HepG2 (cell line): ENCODE measurements around the gene PCSK2. TPM values are rescaled to one million over a fixed set of nuclear protein-coding genes. Genes with fewer than 3 reads are reported as not detected.

Source experiments
- MAZ ChIP-seq, 2 experiments: sonication (generic) in 1 of 2; formaldehyde crosslinking in 1 of 2; IDR thresholded peaks; 2 replicates each; pipeline versions ENCODE4 v1.5.0 to v1.6.1; 2012 to 2020; ENCODE audit warnings: low read depth in 2 of 2, mild to moderate bottlenecking in 2 of 2, borderline replicate concordance in 1 of 2, improper control_type of control experiment in 1 of 2, low read length in 1 of 2, missing genetic modification reagents in 1 of 2, moderate library complexity in 1 of 2
- MTA3 ChIP-seq: sonication (generic); formaldehyde crosslinking; IDR thresholded peaks from 2 replicates; pipeline ENCODE4 v1.4.0; 2020; ENCODE audit warnings: missing genetic modification reagents
- PAF1 ChIP-seq: IDR thresholded peaks from 2 replicates; pipeline ENCODE4 v1.6.1; 2016; ENCODE audit warnings: missing genetic modification reagents, missing compliant biosample characterization
- PHF20 ChIP-seq: sonication (generic); formaldehyde crosslinking; IDR thresholded peaks from 2 replicates; pipeline ENCODE4 v1.5.0; 2020; ENCODE audit warnings: mild to moderate bottlenecking, missing genetic modification reagents
- SMAD1 ChIP-seq: sonication (generic); formaldehyde crosslinking; IDR thresholded peaks from 2 replicates; pipeline ENCODE4 v1.4.0; 2020; ENCODE audit warnings: missing genetic modification reagents, low read depth, mild to moderate bottlenecking, borderline replicate concordance
- ZNF205 ChIP-seq: IDR thresholded peaks from 2 replicates; pipeline ENCODE4 v1.6.1; 2018; ENCODE audit warnings: missing biosample characterization, missing genetic modification reagents
- ZNF263 ChIP-seq: sonication (generic); formaldehyde crosslinking; IDR thresholded peaks from 2 replicates; pipeline ENCODE4 v1.4.0; 2020; ENCODE audit warnings: missing genetic modification reagents
- ZNF543 ChIP-seq: sonication (generic); formaldehyde crosslinking; IDR thresholded peaks from 2 replicates; pipeline ENCODE4 v1.4.0; 2020; ENCODE audit warnings: mild to moderate bottlenecking, missing genetic modification reagents
- ZNF768 ChIP-seq: sonication (generic); formaldehyde crosslinking; IDR thresholded peaks from 2 replicates; pipeline ENCODE4 v1.4.0; 2020; ENCODE audit warnings: missing genetic modification reagents
- polyA plus RNA-seq, 8 experiments: library from polyadenylated mRNA; depleted of rRNA in 3 of 8; stranded (reverse) in 7 of 8; unstranded in 1 of 8; fragments of >200 nt; fragmentation: Illumina TruSeq in 4 of 8; extraction: Trizol in 4 of 8; gene quantifications; 2 replicates each; pipeline versions ENCODE4 v1.2.1 to v1.2.3, GENCODE V29; 2011 to 2016; ENCODE audit warnings: low read depth in 4 of 8, missing spikeins in 1 of 8, mixed read lengths in 1 of 8; ENCODE audit not compliant: insufficient read depth in 1 of 8
- total RNA-seq, 5 experiments: library from RNA; depleted of rRNA; stranded (reverse); fragments of >200 nt; fragmentation: Illumina TruSeq; extraction: Trizol; gene quantifications; 2 replicates each; pipeline ENCODE4 v1.2.3, GENCODE V29; 2016; ENCODE audit warnings: low read depth in 1 of 5
- TF ChIP-seq, protein P1 (sequence below), 2 experiments: IDR thresholded peaks; 2 replicates each; pipeline ENCODE4 v1.6.1; 2011 to 2012; ENCODE audit warnings: low read length in 2 of 2, borderline replicate concordance in 1 of 2, low read depth in 1 of 2, mild to moderate bottlenecking in 1 of 2, moderate library complexity in 1 of 2
- TF ChIP-seq, protein P2 (sequence below): sonication (generic); formaldehyde crosslinking; IDR thresholded peaks from 2 replicates; pipeline ENCODE4 v1.4.0; 2020; ENCODE audit warnings: missing genetic modification reagents, borderline replicate concordance
- TF ChIP-seq, protein P3 (sequence below): IDR thresholded peaks from 2 replicates; pipeline ENCODE4 v1.6.1; 2012; ENCODE audit warnings: low read depth, low read length, improper control_type of control experiment
- TF ChIP-seq, protein P4 (sequence below): sonication (generic); formaldehyde crosslinking; IDR thresholded peaks from 2 replicates; pipeline ENCODE4 v1.4.0; 2020; ENCODE audit warnings: missing genetic modification reagents

The PCSK2 gene
- total and polyA plus RNA-seq, 2 of the 13 experiments (the other 11 are each of a cell fraction or from before 2014, with no cell fraction given), result not detected

DNA sequence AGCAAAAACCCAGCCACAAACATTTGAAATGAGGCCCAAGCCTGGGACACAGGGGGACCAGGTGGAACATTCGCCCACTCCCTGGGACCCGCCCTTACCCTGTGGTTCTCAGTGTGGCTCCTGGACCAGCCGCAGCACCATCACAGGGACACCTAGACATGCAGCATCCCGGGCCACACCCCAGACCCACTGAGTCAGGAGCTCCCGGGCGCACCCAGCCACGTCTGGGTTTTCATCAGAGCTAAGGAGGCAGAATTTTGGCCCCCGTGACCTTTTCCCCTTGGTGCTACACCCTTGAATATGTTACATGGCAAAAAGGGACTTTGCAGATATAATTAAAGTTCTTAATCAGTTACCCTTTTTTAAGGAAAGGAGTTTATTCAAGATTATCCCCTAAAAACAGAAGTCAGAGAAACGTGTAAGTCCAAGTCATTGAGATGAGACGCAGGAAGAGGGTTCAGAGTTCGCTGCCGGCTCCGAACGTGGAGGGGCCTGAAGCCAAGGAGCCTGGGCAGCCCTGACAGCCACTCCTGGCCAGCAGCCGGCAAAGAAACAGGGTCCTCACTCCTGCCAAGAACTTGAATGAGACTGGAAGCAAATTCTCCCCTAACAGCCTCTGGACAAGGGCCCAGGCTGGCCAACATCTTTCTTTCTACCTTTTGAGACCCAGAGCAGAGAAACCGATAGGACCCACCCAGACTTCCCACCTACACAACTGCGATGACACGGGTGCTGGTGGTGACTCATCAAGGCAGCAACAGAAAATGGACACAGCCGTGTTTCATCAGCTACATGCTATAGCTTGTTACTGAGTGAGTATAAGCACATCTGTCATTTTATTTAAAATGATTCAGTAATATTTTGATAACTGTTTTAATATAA, 279.0 kb downstream of the PCSK2 start (continued):
- TF ChIP-seq PHF20, result 0 out of 2 replicates have a peak, but pooled peaks have one; percentile 1
- no peak for TF ChIP-seq ZNF543 (CRISPR knock-in tag)
- TF ChIP-seq SMAD1 (CRISPR knock-in tag), result no peak
- TF ChIP-seq ZNF263 (CRISPR knock-in tag), result peak; percentile 1; the same call in 1 of the 2 replicates
- TF ChIP-seq, protein P1, sequence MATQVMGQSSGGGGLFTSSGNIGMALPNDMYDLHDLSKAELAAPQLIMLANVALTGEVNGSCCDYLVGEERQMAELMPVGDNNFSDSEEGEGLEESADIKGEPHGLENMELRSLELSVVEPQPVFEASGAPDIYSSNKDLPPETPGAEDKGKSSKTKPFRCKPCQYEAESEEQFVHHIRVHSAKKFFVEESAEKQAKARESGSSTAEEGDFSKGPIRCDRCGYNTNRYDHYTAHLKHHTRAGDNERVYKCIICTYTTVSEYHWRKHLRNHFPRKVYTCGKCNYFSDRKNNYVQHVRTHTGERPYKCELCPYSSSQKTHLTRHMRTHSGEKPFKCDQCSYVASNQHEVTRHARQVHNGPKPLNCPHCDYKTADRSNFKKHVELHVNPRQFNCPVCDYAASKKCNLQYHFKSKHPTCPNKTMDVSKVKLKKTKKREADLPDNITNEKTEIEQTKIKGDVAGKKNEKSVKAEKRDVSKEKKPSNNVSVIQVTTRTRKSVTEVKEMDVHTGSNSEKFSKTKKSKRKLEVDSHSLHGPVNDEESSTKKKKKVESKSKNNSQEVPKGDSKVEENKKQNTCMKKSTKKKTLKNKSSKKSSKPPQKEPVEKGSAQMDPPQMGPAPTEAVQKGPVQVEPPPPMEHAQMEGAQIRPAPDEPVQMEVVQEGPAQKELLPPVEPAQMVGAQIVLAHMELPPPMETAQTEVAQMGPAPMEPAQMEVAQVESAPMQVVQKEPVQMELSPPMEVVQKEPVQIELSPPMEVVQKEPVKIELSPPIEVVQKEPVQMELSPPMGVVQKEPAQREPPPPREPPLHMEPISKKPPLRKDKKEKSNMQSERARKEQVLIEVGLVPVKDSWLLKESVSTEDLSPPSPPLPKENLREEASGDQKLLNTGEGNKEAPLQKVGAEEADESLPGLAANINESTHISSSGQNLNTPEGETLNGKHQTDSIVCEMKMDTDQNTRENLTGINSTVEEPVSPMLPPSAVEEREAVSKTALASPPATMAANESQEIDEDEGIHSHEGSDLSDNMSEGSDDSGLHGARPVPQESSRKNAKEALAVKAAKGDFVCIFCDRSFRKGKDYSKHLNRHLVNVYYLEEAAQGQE (IDR thresholded peaks at IDR 0.05; ENCODE audit: borderline replicate concordance in 1 of 2, low read depth in 1 of 2, low read length in 2 of 2), result peak in 1 of 2 experiments; percentile 9; a peak in 1 of 4 replicates
- TF ChIP-seq, protein P2, sequence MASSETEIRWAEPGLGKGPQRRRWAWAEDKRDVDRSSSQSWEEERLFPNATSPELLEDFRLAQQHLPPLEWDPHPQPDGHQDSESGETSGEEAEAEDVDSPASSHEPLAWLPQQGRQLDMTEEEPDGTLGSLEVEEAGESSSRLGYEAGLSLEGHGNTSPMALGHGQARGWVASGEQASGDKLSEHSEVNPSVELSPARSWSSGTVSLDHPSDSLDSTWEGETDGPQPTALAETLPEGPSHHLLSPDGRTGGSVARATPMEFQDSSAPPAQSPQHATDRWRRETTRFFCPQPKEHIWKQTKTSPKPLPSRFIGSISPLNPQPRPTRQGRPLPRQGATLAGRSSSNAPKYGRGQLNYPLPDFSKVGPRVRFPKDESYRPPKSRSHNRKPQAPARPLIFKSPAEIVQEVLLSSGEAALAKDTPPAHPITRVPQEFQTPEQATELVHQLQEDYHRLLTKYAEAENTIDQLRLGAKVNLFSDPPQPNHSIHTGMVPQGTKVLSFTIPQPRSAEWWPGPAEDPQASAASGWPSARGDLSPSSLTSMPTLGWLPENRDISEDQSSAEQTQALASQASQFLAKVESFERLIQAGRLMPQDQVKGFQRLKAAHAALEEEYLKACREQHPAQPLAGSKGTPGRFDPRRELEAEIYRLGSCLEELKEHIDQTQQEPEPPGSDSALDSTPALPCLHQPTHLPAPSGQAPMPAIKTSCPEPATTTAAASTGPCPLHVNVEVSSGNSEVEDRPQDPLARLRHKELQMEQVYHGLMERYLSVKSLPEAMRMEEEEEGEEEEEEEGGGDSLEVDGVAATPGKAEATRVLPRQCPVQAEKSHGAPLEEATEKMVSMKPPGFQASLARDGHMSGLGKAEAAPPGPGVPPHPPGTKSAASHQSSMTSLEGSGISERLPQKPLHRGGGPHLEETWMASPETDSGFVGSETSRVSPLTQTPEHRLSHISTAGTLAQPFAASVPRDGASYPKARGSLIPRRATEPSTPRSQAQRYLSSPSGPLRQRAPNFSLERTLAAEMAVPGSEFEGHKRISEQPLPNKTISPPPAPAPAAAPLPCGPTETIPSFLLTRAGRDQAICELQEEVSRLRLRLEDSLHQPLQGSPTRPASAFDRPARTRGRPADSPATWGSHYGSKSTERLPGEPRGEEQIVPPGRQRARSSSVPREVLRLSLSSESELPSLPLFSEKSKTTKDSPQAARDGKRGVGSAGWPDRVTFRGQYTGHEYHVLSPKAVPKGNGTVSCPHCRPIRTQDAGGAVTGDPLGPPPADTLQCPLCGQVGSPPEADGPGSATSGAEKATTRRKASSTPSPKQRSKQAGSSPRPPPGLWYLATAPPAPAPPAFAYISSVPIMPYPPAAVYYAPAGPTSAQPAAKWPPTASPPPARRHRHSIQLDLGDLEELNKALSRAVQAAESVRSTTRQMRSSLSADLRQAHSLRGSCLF, result no peak
- TF ChIP-seq MTA3 (CRISPR knock-in tag), result no peak
- no peak for TF ChIP-seq ZNF205 (CRISPR knock-in tag)
- TF ChIP-seq, protein P3, sequence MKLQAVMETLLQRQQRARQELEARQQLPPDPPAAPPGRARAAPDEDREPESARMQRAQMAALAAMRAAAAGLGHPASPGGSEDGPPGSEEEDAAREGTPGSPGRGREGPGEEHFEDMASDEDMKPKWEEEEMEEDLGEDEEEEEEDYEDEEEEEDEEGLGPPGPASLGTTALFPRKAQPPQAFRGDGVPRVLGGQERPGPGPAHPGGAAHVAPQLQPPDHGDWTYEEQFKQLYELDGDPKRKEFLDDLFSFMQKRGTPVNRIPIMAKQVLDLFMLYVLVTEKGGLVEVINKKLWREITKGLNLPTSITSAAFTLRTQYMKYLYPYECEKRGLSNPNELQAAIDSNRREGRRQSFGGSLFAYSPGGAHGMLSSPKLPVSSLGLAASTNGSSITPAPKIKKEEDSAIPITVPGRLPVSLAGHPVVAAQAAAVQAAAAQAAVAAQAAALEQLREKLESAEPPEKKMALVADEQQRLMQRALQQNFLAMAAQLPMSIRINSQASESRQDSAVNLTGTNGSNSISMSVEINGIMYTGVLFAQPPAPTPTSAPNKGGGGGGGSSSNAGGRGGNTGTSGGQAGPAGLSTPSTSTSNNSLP, result no peak
- TF ChIP-seq, protein P4, sequence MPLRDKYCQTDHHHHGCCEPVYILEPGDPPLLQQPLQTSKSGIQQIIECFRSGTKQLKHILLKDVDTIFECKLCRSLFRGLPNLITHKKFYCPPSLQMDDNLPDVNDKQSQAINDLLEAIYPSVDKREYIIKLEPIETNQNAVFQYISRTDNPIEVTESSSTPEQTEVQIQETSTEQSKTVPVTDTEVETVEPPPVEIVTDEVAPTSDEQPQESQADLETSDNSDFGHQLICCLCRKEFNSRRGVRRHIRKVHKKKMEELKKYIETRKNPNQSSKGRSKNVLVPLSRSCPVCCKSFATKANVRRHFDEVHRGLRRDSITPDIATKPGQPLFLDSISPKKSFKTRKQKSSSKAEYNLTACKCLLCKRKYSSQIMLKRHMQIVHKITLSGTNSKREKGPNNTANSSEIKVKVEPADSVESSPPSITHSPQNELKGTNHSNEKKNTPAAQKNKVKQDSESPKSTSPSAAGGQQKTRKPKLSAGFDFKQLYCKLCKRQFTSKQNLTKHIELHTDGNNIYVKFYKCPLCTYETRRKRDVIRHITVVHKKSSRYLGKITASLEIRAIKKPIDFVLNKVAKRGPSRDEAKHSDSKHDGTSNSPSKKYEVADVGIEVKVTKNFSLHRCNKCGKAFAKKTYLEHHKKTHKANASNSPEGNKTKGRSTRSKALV (CRISPR knock-in tag), result no peak
- no peak for TF ChIP-seq ZNF768 (CRISPR knock-in tag)
- no peak for TF ChIP-seq PAF1
- TF ChIP-seq MAZ (IDR thresholded peaks at IDR 0.05; ENCODE audit: borderline replicate concordance, low read depth, low read length), result no peak
- TF ChIP-seq MAZ (CRISPR knock-in tag; IDR thresholded peaks at IDR 0.05; ENCODE audit: low read depth), result 0 out of 2 replicates have a peak, but pooled peaks have one; percentile 32
